Nephron progenitor cell (in vitro differentiated cells): ENCODE results near the gene ADAMTSL3.

ENCODE experiments used
- DNase-seq: peaks from one replicate; pipeline ENCODE4 v3.0.0; 2021
- H3K27ac Mint-ChIP-seq: 2 replicates; pipeline ENCODE4 v1.8.0; 2021; ENCODE audit warnings: mild to moderate bottlenecking, moderate library complexity, mixed read lengths
- H3K27me3 Mint-ChIP-seq: 2 replicates; pipeline ENCODE4 v1.8.0; 2021; ENCODE audit warnings: mild to moderate bottlenecking, low read depth, mixed read lengths; ENCODE audit not compliant: poor library complexity
- H3K36me3 Mint-ChIP-seq: 2 replicates; pipeline ENCODE4 v1.8.0; 2021; ENCODE audit warnings: low read depth, mixed read lengths
- H3K4me1 Mint-ChIP-seq: 2 replicates; pipeline ENCODE4 v1.8.0; 2021; ENCODE audit warnings: mixed read lengths
- H3K4me3 Mint-ChIP-seq: 2 replicates; pipeline ENCODE4 v1.8.0; 2021; ENCODE audit warnings: mild to moderate bottlenecking, moderate library complexity, mixed read lengths
- H3K9me3 Mint-ChIP-seq: 2 replicates; pipeline ENCODE4 v1.8.0; 2021; ENCODE audit warnings: mild to moderate bottlenecking, moderate library complexity, mixed read lengths
- CTCF ChIP-seq: fragments of 200-600 bp; sonication (generic); IDR thresholded peaks from 2 replicates; pipeline ENCODE4 v1.5.0; 2021; ENCODE audit warnings: antibody characterized with exemption

The ADAMTSL3 gene

DNA sequence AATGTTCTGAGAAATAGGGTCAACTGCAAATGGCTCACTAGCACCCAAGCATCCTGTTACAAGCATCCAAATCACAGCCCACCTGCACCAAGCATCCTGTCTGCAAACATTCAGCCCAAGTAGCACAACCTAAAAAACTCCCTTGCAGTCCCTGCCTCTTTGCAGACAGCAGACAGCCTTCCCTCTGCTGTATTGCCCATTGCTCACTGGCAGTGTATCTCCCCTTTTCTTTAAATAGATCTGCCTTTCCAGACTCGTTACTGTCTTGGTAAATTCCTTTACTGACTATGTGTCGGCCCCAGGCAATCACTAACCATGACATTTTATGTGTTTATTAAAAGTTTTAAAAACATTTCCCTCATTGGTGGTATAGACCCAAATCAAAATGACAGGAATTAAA lies 155.4 kb downstream of the ADAMTSL3 start:
- DNase-seq: no peak
- peaks cover 3% of the 10 kb centered on the region for H3K27me3 Mint-ChIP-seq
- H3K4me1 Mint-ChIP-seq: no peaks in the 10 kb centered on the region
- H3K27ac Mint-ChIP-seq: no peak overlapping the region
- H3K9me3 Mint-ChIP-seq: peaks cover 21% of the 10 kb centered on the region
- no peak overlapping the region for H3K4me3 Mint-ChIP-seq
- TF ChIP-seq CTCF: no peak
- H3K36me3 Mint-ChIP-seq: no peaks in the 10 kb centered on the region

DNA sequence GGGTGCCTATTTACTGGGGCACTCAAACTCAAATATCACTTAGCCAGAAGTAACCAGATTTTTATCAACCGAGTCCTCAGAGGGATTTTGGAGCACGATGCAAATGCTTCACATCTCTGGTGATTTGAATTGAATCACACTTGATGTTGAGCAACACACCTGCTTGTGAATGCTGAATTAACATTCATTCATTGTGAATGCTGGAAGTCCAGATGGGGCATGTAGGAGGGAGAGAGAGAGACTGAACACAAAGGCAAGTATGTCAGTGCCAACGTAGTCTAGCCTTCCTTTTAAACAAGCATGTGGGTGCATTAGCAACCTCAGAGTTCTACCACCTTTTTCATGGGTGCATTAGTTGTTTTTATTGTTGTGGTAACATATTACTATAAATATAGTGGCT lies 156.2 kb downstream of the ADAMTSL3 start:
- no peak overlapping the region for H3K27ac Mint-ChIP-seq
- DNase-seq: no peak
- peaks cover 3% of the 10 kb centered on the region for H3K27me3 Mint-ChIP-seq

GRCh38 chr15:83813682-83814081 lies 159.8 kb downstream of the ADAMTSL3 start:
- no peak for TF ChIP-seq CTCF
- no peak overlapping the region for H3K27ac Mint-ChIP-seq
- H3K9me3 Mint-ChIP-seq: peaks cover under 1% of the 10 kb centered on the region
- H3K4me3 Mint-ChIP-seq: no peak overlapping the region
- peaks cover 6% of the 10 kb centered on the region for H3K27me3 Mint-ChIP-seq
- H3K4me1 Mint-ChIP-seq: no peaks in the 10 kb centered on the region
- DNase-seq: no peak
- no peaks in the 10 kb centered on the region for H3K36me3 Mint-ChIP-seq

More for the DNA sequence above, 156.2 kb downstream of the ADAMTSL3 start:
- Mint-ChIP-seq H3K4me1 (no peaks in the 10 kb centered on the region), H3K4me3 (no peak overlapping the region), H3K36me3 (no peaks in the 10 kb centered on the region), H3K9me3 (peaks cover 21% of the 10 kb centered on the region)
- no peak for TF ChIP-seq CTCF

DNA sequence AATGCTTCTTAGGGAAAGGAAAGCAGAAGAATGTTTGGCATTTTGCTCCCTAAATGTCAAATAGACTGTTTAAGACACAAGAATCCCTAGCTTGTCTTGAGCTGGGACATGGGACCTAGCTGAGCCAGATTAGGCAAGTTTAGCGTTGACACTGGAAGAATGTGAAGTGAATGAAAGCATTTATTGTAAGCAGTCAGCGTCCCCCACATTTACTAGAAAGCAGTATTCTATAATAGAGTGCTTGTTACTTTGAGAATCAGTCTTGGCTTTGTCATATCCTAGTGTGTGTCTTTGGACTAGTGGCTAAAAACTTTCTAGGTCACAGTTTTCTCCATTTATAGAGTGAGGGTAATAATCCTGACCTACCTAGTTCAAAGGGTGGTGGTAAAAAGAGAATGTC lies 161.6 kb downstream of the ADAMTSL3 start:
- H3K27me3 Mint-ChIP-seq: peaks cover 6% of the 10 kb centered on the region
- no peaks in the 10 kb centered on the region for H3K36me3 Mint-ChIP-seq
- peaks cover under 1% of the 10 kb centered on the region for H3K9me3 Mint-ChIP-seq

GRCh38 chr15:83816124-83816883 lies 162.4 kb downstream of the ADAMTSL3 start:
- H3K9me3 Mint-ChIP-seq: peaks cover 7% of the 10 kb centered on the region
- H3K36me3 Mint-ChIP-seq: no peaks in the 10 kb centered on the region
- H3K4me3 Mint-ChIP-seq: no peak overlapping the region
- TF ChIP-seq CTCF: no peak
- no peak overlapping the region for H3K27ac Mint-ChIP-seq
- H3K27me3 Mint-ChIP-seq: peaks cover 6% of the 10 kb centered on the region
- no peaks in the 10 kb centered on the region for H3K4me1 Mint-ChIP-seq
- no peak for DNase-seq

More for the DNA sequence above, 161.6 kb downstream of the ADAMTSL3 start:
- no peak for TF ChIP-seq CTCF
- no peak for DNase-seq
- Mint-ChIP-seq H3K27ac (no peak overlapping the region), H3K4me1 (no peaks in the 10 kb centered on the region), H3K4me3 (no peak overlapping the region)

- peaks cover 12% of the 10 kb centered on the region for H3K9me3 Mint-ChIP-seq
- peaks cover 4% of the 10 kb centered on the region for H3K36me3 Mint-ChIP-seq
- no peak overlapping the region for H3K27ac Mint-ChIP-seq
- no peaks in the 10 kb centered on the region for H3K4me1 Mint-ChIP-seq
- no peak overlapping the region for H3K4me3 Mint-ChIP-seq
- no peak for TF ChIP-seq CTCF
- no peak for DNase-seq
- peaks cover 3% of the 10 kb centered on the region for H3K27me3 Mint-ChIP-seq
These were observed 164.7 kb downstream of the ADAMTSL3 start for GRCh38 chr15:83818591-83818990.
